ENCODE data around the gene CD81.

The CD81 gene

GRCh38 chr11:2374456-2375201, 2.5 kb upstream of the CD81 start:
- H3K27me3 ChIP-seq = no peaks in the 10 kb centered on the region
- H3K9me3 ChIP-seq = no peaks in the 10 kb centered on the region
- no peaks in the 10 kb centered on the region for H3K4me1 ChIP-seq
- no peak for TF ChIP-seq CTCF (IDR thresholded peaks at IDR 0.05; ENCODE audit: low read depth, low read length)
- peak; percentile 0 for DNase-seq
- no peak overlapping the region for H3K4me3 ChIP-seq (ENCODE audit: low read depth, low read length)
- no peaks in the 10 kb centered on the region for H3K36me3 ChIP-seq

GRCh38 chr11:2375341-2375853, 1.7 kb upstream of the CD81 start:
- H3K9me3 ChIP-seq = no peaks in the 10 kb centered on the region
- peak; percentile 6 for DNase-seq
- H3K36me3 ChIP-seq = no peaks in the 10 kb centered on the region
- TF ChIP-seq CTCF (IDR thresholded peaks at IDR 0.05; ENCODE audit: low read depth, low read length) = no peak
- H3K4me1 ChIP-seq = no peaks in the 10 kb centered on the region
- H3K4me3 ChIP-seq (ENCODE audit: low read depth, low read length) = no peak overlapping the region
- H3K27me3 ChIP-seq = no peaks in the 10 kb centered on the region

- no peak overlapping the region for H3K4me3 ChIP-seq (ENCODE audit: low read depth, low read length)
- H3K36me3 ChIP-seq = no peaks in the 10 kb centered on the region; the same call in 1 of the 2 replicates
- no peaks in the 10 kb centered on the region for H3K27me3 ChIP-seq
- TF ChIP-seq CTCF (IDR thresholded peaks at IDR 0.05; ENCODE audit: low read depth, low read length) = no peak
- no peak for DNase-seq
- no peaks in the 10 kb centered on the region for H3K4me1 ChIP-seq
- H3K9me3 ChIP-seq = no peaks in the 10 kb centered on the region
These were observed 1.1 kb upstream of the CD81 start for GRCh38 chr11:2375964-2376551.

- DNase-seq = peak; percentile 46
- no peak for TF ChIP-seq CTCF (IDR thresholded peaks at IDR 0.05; ENCODE audit: low read depth, low read length)
- H3K4me1 ChIP-seq = no peaks in the 10 kb centered on the region
- no peaks in the 10 kb centered on the region for H3K9me3 ChIP-seq
- no peaks in the 10 kb centered on the region; the same call in 1 of the 2 replicates for H3K36me3 ChIP-seq
- peak overlapping the region; percentile 73 for H3K4me3 ChIP-seq (ENCODE audit: low read depth, low read length)
- H3K27me3 ChIP-seq = no peaks in the 10 kb centered on the region
These were observed 667 bp downstream of the CD81 start for GRCh38 chr11:2377511-2378443.

- Histone ChIP-seq H3K36me3 (no peaks in the 10 kb centered on the region; the same call in 1 of the 2 replicates), H3K27me3 (no peaks in the 10 kb centered on the region), H3K4me3 (ENCODE audit: low read depth, low read length) (peak overlapping the region; percentile 73), H3K9me3 (no peaks in the 10 kb centered on the region), H3K4me1 (no peaks in the 10 kb centered on the region)
- peak; percentile 15 for DNase-seq
- no peak for TF ChIP-seq CTCF (IDR thresholded peaks at IDR 0.05; ENCODE audit: low read depth, low read length)
These were observed 1.6 kb downstream of the CD81 start for GRCh38 chr11:2378527-2379210.

Measured in BE2C (cell line).